ENCODE measurements around the gene WIPF3. TPM values are rescaled to one million over a fixed set of nuclear protein-coding genes. Genes with fewer than 3 reads are reported as not detected.
A peak's percentile ranks its signal among the peaks of the same experiment; 100 is the strongest.

Gene WIPF3
- total RNA-seq, 1 donor from 2014 or later = not detected

DNA sequence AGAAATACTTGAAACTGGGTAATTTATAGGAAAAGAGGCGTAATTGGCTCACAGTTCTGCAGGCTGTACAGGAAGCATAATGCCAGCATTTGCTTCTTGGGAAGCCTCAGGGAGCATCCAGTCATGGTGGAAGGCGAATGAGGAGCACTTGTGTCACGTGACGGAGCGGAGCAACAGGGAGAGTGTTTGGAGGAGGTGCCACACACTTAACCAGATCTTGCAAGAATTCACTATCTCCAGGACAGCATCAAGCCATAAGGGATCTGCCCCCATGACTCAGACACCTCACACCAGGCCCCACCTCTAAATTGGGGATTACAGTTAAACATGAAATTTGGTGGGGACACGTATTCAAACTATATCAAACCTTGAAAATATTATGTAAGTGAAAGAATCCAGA lies 89.3 kb downstream of the WIPF3 start:
- H3K27ac Mint-ChIP-seq = no peak overlapping the region
- no peak for DNase-seq (ENCODE audit: low spot score)
- H3K36me3 Mint-ChIP-seq (ENCODE audit: low read depth) = no peaks in the 10 kb centered on the region
- no peaks in the 10 kb centered on the region for H3K4me1 Mint-ChIP-seq (ENCODE audit: low read depth)
- no peak overlapping the region for H3K4me3 Mint-ChIP-seq
- intact Hi-C loops (cut with micrococcal nuclease) = no loop called here
- H3K9me3 Mint-ChIP-seq = no peaks in the 10 kb centered on the region
- H3K27me3 Mint-ChIP-seq (ENCODE audit: insufficient read depth) = peaks cover 5% of the 10 kb centered on the region

DNA sequence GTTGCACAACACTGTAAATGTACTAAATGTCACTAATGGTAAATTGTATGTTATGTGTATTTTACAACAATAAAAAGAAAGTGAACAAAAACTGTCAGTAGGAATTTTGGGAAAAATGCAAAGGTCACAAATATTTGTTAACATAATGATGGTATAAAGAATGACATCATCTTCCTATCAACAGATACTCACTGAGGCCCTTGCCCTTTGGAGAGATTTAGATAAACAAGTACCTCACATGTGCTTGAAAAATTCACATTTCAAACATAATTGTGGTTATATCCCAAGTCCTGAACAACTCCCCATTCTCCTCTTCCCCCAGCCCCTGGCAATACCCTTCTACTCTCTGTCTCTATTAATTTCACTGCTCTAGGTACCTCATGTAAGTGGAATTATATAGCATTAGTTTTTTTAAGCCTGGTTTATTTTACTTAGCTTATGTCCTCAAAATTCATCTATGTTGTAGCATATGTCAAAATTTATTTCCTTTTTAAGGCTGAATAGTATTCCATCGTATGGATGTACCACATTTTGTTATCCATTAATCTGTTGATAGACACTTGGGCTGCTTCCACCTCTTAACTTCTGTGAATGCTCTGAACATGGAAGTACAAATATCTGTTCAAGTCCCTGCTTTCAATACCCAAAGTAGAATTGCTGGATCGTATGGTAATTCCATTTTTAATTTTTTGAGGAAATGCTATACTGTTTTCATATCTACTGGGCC lies 90.5 kb downstream of the WIPF3 start:
- Mint-ChIP-seq H3K9me3 (no peaks in the 10 kb centered on the region), H3K27ac (no peak overlapping the region), H3K4me3 (no peak overlapping the region), H3K4me1 (ENCODE audit: low read depth) (no peaks in the 10 kb centered on the region), H3K36me3 (ENCODE audit: low read depth) (no peaks in the 10 kb centered on the region), H3K27me3 (ENCODE audit: insufficient read depth) (peaks cover 5% of the 10 kb centered on the region)
- no peak for DNase-seq (ENCODE audit: low spot score)
- intact Hi-C loops (cut with micrococcal nuclease) = no loop called here

DNA sequence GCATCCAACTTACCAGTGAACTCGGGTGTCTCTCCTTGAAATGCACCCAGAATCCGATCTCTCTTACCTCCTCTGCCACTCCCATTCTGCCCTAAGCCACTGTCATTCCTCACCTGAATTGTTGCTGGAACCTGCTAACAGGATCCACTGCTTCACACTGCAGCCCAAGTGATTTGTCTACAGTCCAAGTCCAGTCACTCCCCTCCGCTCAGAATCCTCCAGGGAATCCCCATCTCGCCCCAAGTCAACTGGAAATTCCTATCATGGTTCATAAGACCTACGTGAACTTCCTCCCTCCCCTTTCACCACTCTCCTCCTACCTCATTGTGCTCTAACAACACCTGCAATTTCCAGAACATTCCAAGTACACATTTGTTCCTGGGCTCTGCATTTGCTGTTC lies 92.0 kb downstream of the WIPF3 start:
- H3K4me3 Mint-ChIP-seq = no peak overlapping the region
- peaks cover 5% of the 10 kb centered on the region for H3K27me3 Mint-ChIP-seq (ENCODE audit: insufficient read depth)
- H3K27ac Mint-ChIP-seq = no peak overlapping the region
- no peaks in the 10 kb centered on the region for H3K4me1 Mint-ChIP-seq (ENCODE audit: low read depth)
- no peaks in the 10 kb centered on the region for H3K9me3 Mint-ChIP-seq
- no peaks in the 10 kb centered on the region for H3K36me3 Mint-ChIP-seq (ENCODE audit: low read depth)
- intact Hi-C loops (cut with micrococcal nuclease) = no loop called here
- DNase-seq (ENCODE audit: low spot score) = no peak

DNA sequence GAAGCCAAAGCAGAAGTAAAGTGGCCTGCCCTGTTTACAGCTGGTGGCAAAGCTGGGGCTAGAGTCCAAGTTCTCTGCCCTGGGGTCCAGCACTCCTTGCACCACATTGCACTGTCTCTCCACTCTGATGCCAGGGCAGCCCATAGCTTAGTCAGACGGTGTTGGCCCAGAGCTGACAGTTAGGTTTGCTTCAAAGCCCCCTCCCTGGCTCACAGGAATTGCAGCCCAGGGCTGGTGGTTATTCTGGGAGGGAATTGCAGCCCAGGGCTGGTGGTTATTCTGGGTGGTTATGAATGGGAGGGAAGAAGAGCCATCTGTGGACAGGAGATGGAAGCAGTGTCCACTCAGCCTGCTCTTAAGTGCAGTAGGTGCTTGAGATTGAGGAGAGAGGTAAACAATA lies 94.4 kb downstream of the WIPF3 start:
- H3K9me3 Mint-ChIP-seq = peaks cover 6% of the 10 kb centered on the region
- H3K4me3 Mint-ChIP-seq = no peak overlapping the region
- DNase-seq (ENCODE audit: low spot score) = no peak
- intact Hi-C loops (cut with micrococcal nuclease) = no loop called here
- H3K4me1 Mint-ChIP-seq (ENCODE audit: low read depth) = no peaks in the 10 kb centered on the region
- H3K36me3 Mint-ChIP-seq (ENCODE audit: low read depth) = no peaks in the 10 kb centered on the region
- peaks cover 8% of the 10 kb centered on the region for H3K27me3 Mint-ChIP-seq (ENCODE audit: insufficient read depth)
- no peak overlapping the region for H3K27ac Mint-ChIP-seq

DNA sequence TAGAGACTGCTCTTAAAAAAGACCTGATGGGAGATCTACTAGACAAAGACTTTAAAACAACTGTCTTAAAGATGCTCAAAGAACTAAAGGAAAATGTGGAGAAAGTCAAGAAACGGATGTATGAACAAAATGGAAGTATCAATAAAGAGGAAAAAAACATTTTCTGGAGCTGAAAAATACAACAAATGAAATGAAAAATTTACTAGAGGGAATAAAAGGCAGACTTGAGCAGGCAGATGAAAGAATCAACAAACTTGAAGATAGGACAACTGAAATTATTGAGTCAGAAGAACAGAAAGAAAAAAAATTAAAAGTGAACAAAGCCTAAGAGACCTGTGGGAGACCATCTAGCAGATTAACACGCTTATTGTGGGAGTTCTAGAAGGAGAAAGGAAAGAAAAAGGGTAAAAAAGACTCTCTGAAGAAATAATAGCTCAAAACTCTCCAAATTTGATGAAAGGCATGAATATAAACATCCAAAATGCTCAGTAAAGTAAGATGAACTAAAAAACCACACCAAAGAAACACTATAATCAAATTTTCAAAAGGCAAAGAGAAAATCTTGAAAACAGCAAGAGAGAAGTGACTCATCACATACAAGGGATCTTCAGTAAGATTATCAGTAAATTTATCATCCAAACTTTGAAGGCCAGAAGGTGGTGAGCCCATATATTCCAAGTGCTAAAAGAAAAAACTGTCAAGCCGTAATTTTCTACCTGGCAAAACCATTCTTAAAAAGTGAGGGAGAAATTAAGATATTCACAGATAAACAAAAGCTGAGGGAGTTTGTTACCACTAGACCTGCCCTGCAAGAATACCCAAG lies 100.1 kb downstream of the WIPF3 start:
- peaks cover 19% of the 10 kb centered on the region for H3K27me3 Mint-ChIP-seq (ENCODE audit: insufficient read depth)
- DNase-seq (ENCODE audit: low spot score) = no peak
- no peak overlapping the region for H3K27ac Mint-ChIP-seq
- no peaks in the 10 kb centered on the region for H3K4me1 Mint-ChIP-seq (ENCODE audit: low read depth)
- no peaks in the 10 kb centered on the region for H3K36me3 Mint-ChIP-seq (ENCODE audit: low read depth)
- H3K4me3 Mint-ChIP-seq = no peak overlapping the region
- intact Hi-C loops (cut with micrococcal nuclease) = no loop called here
- H3K9me3 Mint-ChIP-seq = peaks cover 24% of the 10 kb centered on the region

DNA sequence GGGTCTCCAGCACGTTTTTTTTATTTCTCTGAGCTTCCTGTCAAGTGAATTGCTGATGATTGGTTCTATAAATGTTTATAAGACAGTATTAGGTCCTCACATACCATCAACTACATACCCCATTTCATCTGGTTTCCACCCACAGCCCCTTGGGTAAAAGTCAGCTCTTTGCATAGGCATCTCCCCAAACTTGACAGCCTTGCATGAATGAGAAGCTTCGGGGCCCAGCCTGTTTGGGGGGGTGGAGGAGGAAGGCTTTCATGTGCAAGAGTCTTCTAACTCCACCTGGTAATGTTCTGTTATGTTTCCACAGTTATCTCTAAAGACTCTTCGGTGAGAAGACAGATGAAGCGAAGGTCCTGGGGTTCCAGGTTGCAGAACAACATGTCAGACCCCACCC lies 107.9 kb downstream of the WIPF3 start:
- peaks cover 10% of the 10 kb centered on the region for H3K27me3 Mint-ChIP-seq (ENCODE audit: insufficient read depth)
- no peaks in the 10 kb centered on the region for H3K9me3 Mint-ChIP-seq
- DNase-seq (ENCODE audit: low spot score) = no peak
- no peak overlapping the region for H3K27ac Mint-ChIP-seq
- H3K36me3 Mint-ChIP-seq (ENCODE audit: low read depth) = no peaks in the 10 kb centered on the region
- no peaks in the 10 kb centered on the region for H3K4me1 Mint-ChIP-seq (ENCODE audit: low read depth)
- H3K4me3 Mint-ChIP-seq = no peak overlapping the region
- intact Hi-C loops (cut with micrococcal nuclease) = no loop called here

DNA sequence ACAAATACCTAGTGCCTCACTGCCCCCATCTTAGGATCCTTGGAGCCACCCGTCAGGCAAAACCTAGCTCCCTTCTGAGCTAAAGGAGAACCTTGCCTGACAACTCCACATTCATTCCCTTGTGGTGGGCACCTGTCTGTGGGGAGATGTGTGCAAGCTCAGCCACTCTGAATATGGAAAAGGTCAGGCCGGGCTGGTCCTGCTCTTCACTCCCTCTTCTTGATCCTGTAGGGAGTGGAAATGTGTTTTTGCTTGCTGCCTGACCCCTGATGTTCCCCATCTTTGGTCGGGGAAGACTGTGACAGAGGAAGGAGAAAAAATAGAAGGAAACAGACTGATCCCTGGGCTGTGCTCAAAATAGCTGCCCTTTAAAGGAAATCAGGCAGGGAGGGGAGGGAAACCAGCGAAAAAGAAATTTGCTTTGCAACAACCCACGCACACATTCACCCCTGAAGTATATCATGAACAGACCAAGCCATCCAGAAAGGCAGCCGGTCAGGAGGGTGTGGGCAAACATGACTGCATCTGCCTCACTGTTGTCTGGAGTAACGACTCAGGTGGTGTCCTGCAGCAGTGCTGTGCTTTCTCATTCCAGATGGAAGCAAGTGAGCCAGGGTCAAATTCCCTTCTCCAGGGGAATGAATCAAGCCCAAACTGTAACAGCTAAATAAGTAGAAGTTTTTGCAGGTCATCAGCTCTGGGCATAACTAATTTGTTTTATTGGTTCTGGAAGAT lies 109.3 kb downstream of the WIPF3 start:
- H3K27ac Mint-ChIP-seq = no peak overlapping the region
- no peaks in the 10 kb centered on the region for H3K4me1 Mint-ChIP-seq (ENCODE audit: low read depth)
- H3K4me3 Mint-ChIP-seq = no peak overlapping the region
- H3K27me3 Mint-ChIP-seq (ENCODE audit: insufficient read depth) = peaks cover 5% of the 10 kb centered on the region
- no peaks in the 10 kb centered on the region for H3K36me3 Mint-ChIP-seq (ENCODE audit: low read depth)
- no peak for DNase-seq (ENCODE audit: low spot score)
- no peaks in the 10 kb centered on the region for H3K9me3 Mint-ChIP-seq
- intact Hi-C loops (cut with micrococcal nuclease) = no loop called here

DNA sequence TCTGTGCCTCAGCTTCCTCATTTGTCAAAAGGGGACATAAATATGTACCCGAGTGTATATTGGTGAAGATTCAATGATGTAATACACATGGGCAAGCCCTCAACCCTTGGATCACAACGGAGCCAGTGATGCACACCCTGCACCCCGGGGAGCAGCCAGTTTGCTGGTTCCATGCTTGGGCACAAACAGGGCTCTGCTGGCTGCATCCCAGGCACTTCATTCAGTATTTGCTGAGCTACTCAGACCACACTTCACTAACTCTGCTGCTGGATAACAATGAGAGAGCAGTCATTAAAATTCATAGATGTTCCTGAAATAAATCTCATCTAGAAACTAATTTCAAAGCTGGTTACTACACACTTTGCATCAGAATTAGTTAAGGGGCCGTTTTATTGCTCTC lies 111.3 kb downstream of the WIPF3 start:
- DNase-seq (ENCODE audit: low spot score) = no peak
- Mint-ChIP-seq H3K4me3 (no peak overlapping the region), H3K9me3 (no peaks in the 10 kb centered on the region)

DNA sequence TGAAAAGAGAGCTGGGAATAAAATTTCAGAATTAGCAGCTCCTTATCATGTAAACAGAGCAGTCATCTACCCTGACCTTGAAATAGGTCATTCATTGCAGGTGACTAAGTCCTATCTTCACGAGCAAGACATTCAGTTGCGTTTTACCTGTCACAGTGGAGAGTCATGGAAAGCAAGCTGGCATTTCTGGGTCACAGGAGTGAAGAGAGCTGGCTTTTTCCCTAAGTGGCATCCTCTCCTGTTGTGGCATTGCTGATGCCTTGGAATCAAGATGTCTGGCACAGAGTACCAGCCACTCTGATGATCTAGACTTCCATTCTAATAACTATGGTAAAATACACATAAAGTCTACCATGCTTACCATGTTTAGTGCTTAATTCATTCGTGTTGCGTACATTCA lies 112.5 kb downstream of the WIPF3 start:
- no peaks in the 10 kb centered on the region for H3K4me1 Mint-ChIP-seq (ENCODE audit: low read depth)
- no peaks in the 10 kb centered on the region for H3K9me3 Mint-ChIP-seq
- no peak for DNase-seq (ENCODE audit: low spot score)
- intact Hi-C loops (cut with micrococcal nuclease) = no loop called here
- no peaks in the 10 kb centered on the region for H3K36me3 Mint-ChIP-seq (ENCODE audit: low read depth)
- no peak overlapping the region for H3K27ac Mint-ChIP-seq
- peaks cover 5% of the 10 kb centered on the region for H3K27me3 Mint-ChIP-seq (ENCODE audit: insufficient read depth)
- H3K4me3 Mint-ChIP-seq = no peak overlapping the region

More for the DNA sequence above, 111.3 kb downstream of the WIPF3 start:
- intact Hi-C loops (cut with micrococcal nuclease) = no loop called here
- peaks cover 5% of the 10 kb centered on the region for H3K27me3 Mint-ChIP-seq (ENCODE audit: insufficient read depth)
- H3K36me3 Mint-ChIP-seq (ENCODE audit: low read depth) = no peaks in the 10 kb centered on the region
- H3K27ac Mint-ChIP-seq = no peak overlapping the region
- no peaks in the 10 kb centered on the region for H3K4me1 Mint-ChIP-seq (ENCODE audit: low read depth)

DNA sequence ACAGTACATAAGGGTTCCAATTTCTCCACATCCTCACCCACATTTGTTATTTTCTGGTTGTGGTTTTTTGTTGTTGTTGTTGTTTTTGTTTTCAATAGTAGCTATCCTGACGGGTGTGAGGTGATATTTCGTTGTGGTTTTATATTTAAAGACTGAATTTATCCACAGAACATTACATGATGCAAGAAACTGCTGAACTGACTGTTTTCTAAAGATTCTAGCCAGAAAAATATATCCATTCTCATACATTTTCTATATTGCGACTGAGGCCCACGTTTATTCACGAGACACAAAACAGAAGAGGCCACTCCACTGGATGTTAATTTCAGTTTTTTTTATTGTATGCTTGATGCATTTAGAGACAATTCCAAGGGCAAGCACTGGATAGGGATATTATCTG lies 113.5 kb downstream of the WIPF3 start:
- no peak for DNase-seq (ENCODE audit: low spot score)
- no peaks in the 10 kb centered on the region for H3K4me1 Mint-ChIP-seq (ENCODE audit: low read depth)
- H3K4me3 Mint-ChIP-seq = no peak overlapping the region
- H3K36me3 Mint-ChIP-seq (ENCODE audit: low read depth) = no peaks in the 10 kb centered on the region
- H3K9me3 Mint-ChIP-seq = no peaks in the 10 kb centered on the region
- intact Hi-C loops (cut with micrococcal nuclease) = loop anchor here (2.0 to 5.0 kb wide), 2 partner anchors 143 to 285 kb away; no protein-coding TSS in a partner anchor
- H3K27ac Mint-ChIP-seq = no peak overlapping the region
- peaks cover 5% of the 10 kb centered on the region for H3K27me3 Mint-ChIP-seq (ENCODE audit: insufficient read depth)

DNA sequence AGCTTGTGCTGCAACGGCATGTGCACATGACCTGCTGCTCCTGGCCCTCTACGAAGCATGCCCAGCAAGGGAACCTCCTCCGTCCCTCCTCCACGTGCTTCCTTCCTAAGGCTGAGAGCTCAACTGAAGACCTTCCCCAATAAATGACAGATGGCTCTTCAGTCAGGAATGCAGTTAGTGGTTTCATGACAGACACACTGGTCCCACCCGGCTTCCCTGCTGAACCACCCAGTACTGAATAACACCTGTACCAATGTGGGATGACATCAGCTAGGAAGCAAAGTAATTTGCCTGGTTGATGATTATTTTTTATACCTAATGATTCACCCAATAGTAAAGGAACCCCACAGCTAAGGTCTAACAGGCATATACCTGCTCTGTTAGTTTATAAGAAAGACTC lies 114.2 kb downstream of the WIPF3 start:
- no peak overlapping the region for H3K27ac Mint-ChIP-seq
- H3K4me1 Mint-ChIP-seq (ENCODE audit: low read depth) = no peaks in the 10 kb centered on the region
- H3K27me3 Mint-ChIP-seq (ENCODE audit: insufficient read depth) = peaks cover 2% of the 10 kb centered on the region
- no peak overlapping the region for H3K4me3 Mint-ChIP-seq
- no peaks in the 10 kb centered on the region for H3K36me3 Mint-ChIP-seq (ENCODE audit: low read depth)
- DNase-seq (ENCODE audit: low spot score) = no peak
- H3K9me3 Mint-ChIP-seq = no peaks in the 10 kb centered on the region
- intact Hi-C loops (cut with micrococcal nuclease) = loop anchor here (2.0 to 5.0 kb wide), 2 partner anchors 142 to 286 kb away; no protein-coding TSS in a partner anchor

DNA sequence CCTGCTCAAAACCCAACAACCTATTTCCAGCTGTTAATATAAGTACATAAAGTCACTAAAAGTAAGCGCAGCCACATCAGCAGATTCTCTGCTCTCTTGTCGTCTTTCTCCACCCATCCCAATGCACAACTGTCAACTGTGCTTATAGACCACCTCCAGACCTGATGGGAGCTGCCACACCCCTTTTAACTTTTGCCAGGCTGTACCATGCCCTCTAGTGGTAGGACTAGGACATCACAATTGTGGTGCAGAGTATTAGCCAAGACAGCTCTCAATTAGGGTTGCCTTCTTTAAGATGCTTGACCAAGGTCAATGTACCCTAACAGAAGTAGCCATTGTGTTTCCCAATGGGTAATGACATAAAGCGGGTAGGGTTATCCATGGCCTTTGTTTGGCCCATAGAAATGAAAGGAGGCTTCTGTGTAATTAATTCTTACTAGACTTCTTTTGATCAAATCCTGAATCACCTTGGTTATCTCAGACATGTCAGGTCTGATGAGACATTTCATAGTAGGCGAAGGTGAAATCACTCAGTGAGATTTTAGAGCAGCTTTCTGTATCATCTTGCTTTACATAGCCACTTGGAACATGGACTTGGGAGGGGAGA lies 115.2 kb downstream of the WIPF3 start:
- Mint-ChIP-seq H3K27ac (no peak overlapping the region), H3K4me3 (no peak overlapping the region), H3K36me3 (ENCODE audit: low read depth) (no peaks in the 10 kb centered on the region), H3K9me3 (no peaks in the 10 kb centered on the region), H3K27me3 (ENCODE audit: insufficient read depth) (no peaks in the 10 kb centered on the region), H3K4me1 (ENCODE audit: low read depth) (no peaks in the 10 kb centered on the region)
- intact Hi-C loops (cut with micrococcal nuclease) = loop anchor here (1.0 to 5.0 kb wide), 3 partner anchors 141 to 287 kb away; no protein-coding TSS in a partner anchor
- DNase-seq (ENCODE audit: low spot score) = peak; percentile 23

Data from activated T-helper 1 cell treated with anti-CD3 and anti-CD28 coated beads, Interleukin-12 subunit alpha, Interleukin-12 subunit beta, Interleukin-2, Interleukin-4 antibody, amounts not matched to agents 30 ng/mL and 10 ng/mL and 1 ng/mL, durations not matched to agents 14 hours and 24 hours and 36 hours (primary cell).